ENCODE measurements around the gene CRELD2.

Gene CRELD2

GRCh38 chr22:49917974-49918910 lies at the start of gene CRELD2, which contains the start of gene ALG12:
Gene CRELD2 (plus strand): TSS chr22:49918634. CDS start chr22:49918770, 136 bp downstream.
Gene ALG12 (minus strand): TSS chr22:49918438. CDS start chr22:49913765, 4,673 bp downstream.
- DNase-seq (ENCODE audit: low spot score) = peak; percentile 89

- no peak for DNase-seq (ENCODE audit: low spot score)
These were observed 49.2 kb upstream of the CRELD2 start for GRCh38 chr22:49869086-49869830.

GRCh38 chr22:49869845-49870712 lies 48.4 kb upstream of the CRELD2 start:
- no peak for DNase-seq (ENCODE audit: low spot score)

GRCh38 chr22:49871482-49871881 lies 47.0 kb upstream of the CRELD2 start:
- DNase-seq (ENCODE audit: low spot score) = peak; percentile 26

- no peak for DNase-seq (ENCODE audit: low spot score)
These were observed 46.1 kb upstream of the CRELD2 start for GRCh38 chr22:49872347-49872746.

- DNase-seq (ENCODE audit: low spot score) = no peak
These were observed 45.0 kb upstream of the CRELD2 start for GRCh38 chr22:49873228-49873940.

GRCh38 chr22:49877642-49878041 lies 40.8 kb upstream of the CRELD2 start:
- no peak for DNase-seq (ENCODE audit: low spot score)

GRCh38 chr22:49878206-49878605 lies 40.2 kb upstream of the CRELD2 start:
- DNase-seq (ENCODE audit: low spot score) = no peak

- no peak for DNase-seq (ENCODE audit: low spot score)
These were observed 38.6 kb upstream of the CRELD2 start for GRCh38 chr22:49879871-49880270.

- DNase-seq (ENCODE audit: low spot score) = no peak
These were observed 38.2 kb upstream of the CRELD2 start for GRCh38 chr22:49880281-49880680.

GRCh38 chr22:49881856-49882255 lies 36.6 kb upstream of the CRELD2 start:
- DNase-seq (ENCODE audit: low spot score) = no peak

- DNase-seq (ENCODE audit: low spot score) = no peak
These were observed 35.7 kb upstream of the CRELD2 start for GRCh38 chr22:49882519-49883293.

- DNase-seq (ENCODE audit: low spot score) = no peak
These were observed 35.2 kb upstream of the CRELD2 start for GRCh38 chr22:49883294-49883640.

- no peak for DNase-seq (ENCODE audit: low spot score)
These were observed 34.4 kb upstream of the CRELD2 start for GRCh38 chr22:49884075-49884474.

- DNase-seq (ENCODE audit: low spot score) = no peak
These were observed 33.8 kb upstream of the CRELD2 start for GRCh38 chr22:49884503-49885260.

- DNase-seq (ENCODE audit: low spot score) = no peak
These were observed 33.2 kb upstream of the CRELD2 start for GRCh38 chr22:49885281-49885680.

GRCh38 chr22:49885881-49886280 lies 32.6 kb upstream of the CRELD2 start:
- no peak for DNase-seq (ENCODE audit: low spot score)

GRCh38 chr22:49886346-49887063 lies 31.9 kb upstream of the CRELD2 start:
- DNase-seq (ENCODE audit: low spot score) = no peak

- no peak for DNase-seq (ENCODE audit: low spot score)
These were observed 31.4 kb upstream of the CRELD2 start for GRCh38 chr22:49887064-49887451.

Measured in RKO (cell line).